Activated naive CD4-positive, alpha-beta T cell treated with anti-CD3 and anti-CD28 coated beads, Interleukin-2, amount 50 U/mL, for 16 hours (primary cell): ENCODE data around the gene DOCK6.
A peak's percentile ranks its signal among the peaks of the same experiment; 100 is the strongest.

Experiments
- DNase-seq: peaks from one replicate; pipeline ENCODE4 v3.0.0-alpha.2; 2020

DOCK6 gene

GRCh38 chr19:11244846-11245589 lies 17.3 kb downstream of the DOCK6 start:
- no peak for DNase-seq

- DNase-seq, result no peak
Measured at GRCh38 chr19:11243798-11244169, 18.5 kb downstream of the DOCK6 start.

DNA sequence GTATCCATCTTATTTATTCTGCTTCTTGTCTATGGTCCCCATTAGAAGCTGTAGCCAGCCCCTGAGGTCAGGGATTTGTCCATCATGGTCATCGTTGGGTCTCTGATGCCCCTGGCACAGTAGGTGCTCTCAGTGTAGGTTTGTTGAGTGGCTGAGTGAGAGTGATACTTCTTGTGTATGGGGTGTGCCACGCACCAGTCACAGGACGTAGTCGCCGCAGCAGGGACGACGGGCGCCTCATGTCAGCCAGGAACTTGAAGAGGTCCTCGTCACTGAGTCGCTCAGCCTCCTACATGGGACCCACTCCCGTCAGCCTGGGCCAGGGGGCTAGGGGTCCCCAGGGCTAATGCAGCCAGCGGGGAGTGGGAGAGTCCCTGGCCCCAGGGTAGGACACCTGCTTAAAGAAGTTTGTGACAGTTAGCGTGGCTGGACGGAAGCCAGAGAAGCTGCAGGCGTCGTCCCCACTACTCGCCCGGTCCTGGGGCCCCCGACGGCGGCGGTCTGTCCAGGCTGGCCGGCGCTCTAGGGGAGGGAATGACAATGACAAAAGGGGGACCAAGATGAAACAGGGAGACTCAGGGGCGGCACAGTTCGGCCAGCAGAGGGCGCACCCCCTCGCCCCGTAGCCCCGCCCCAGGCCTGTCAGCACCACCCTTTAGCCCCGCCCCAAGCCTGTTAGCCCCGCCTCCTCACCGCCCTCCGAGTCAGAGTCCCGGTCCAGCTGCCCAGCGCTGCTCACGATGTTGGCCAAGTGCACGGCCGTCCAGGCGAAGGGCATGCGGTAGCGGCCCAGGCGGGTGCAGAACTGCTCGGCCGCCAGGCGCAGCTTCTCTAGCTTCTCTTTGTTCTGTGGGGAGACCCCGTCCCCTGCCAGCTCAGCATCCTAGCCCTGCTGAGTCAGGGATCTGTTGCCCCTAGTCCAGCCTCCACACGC lies 19.2 kb downstream of the DOCK6 start:
- peak; percentile 84 for DNase-seq

DNA sequence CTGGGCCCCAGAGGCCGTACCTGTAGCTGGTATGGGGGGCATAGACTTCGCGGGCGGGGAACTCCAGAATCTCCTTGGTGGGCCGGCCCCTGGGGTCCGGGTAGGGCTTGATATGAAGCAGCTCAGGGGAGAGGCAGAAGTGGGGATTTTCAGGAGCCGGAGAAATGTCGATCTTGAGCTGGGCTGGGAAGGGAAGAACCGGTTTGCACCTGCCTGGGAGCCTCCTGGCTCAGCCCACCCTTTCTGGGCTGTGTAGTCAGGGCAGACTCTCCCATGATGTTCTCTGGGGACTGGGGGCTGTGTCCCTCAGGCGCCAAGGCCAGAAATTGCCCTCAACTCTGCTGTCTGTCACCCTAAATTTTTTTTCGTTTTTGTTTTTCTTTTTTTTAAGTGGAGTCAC lies 20.3 kb downstream of the DOCK6 start:
- DNase-seq, result no peak

DNA sequence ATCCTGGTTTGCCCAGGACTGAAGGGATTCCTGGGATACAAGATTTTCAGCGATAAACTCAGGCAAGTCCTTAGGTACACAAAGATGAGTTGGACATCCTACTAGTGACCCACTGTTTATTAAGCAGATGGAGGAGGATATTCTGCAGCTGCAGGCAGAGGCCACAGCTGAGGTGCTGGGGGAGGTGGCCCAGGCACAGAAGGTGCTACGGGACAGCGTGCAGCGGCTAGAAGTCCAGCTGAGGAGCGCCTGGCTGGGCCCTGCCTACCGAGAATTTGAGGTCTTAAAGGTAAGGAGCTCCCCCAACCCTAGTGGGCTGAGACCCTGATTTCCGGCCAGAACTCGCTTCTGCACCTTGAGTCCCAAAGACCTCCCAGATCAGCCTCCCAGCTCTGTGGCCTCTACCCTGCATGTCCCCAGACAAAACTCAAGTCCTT lies 22.3 kb downstream of the DOCK6 start:
- no peak for DNase-seq

- DNase-seq, result no peak
Measured at GRCh38 chr19:11239377-11240000, 22.8 kb downstream of the DOCK6 start, which contains the start of gene ANGPTL8. TSS of gene ANGPTL8 (plus strand) at chr19:11239619. CDS start at chr19:11239638, 19 bp downstream.

DNA sequence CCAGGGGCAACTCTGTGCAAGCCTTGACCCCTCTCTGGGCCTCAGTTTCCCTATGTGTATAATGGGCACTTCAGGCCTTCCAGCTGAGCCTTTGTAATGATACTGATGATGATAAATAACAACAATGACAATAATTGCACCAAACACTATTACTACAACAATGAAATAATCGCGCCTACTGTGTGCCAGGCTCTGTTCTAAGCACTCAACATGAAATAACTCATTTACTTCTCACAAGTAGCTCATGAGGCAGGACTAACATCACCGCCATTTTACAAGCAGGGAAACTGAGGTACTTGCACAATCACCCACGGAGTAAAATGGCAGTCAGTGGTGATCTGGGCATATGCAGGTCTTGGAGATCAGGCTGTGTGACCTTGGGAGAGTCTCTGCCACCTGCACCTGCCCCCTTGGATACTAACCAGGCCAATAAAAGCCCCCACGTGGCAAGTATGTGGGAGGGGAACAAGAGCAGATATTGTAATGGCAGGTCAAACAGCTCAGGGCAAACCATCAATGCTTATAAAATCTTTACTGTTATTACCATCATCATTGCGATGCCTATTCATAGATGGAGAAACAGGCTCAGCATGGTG lies 23.4 kb downstream of the DOCK6 start:
- DNase-seq, result no peak

- DNase-seq, result no peak
Measured at GRCh38 chr19:11238041-11238440, 24.3 kb downstream of the DOCK6 start.

- DNase-seq, result no peak
Measured at GRCh38 chr19:11237321-11237720, 25.0 kb downstream of the DOCK6 start.

DNA sequence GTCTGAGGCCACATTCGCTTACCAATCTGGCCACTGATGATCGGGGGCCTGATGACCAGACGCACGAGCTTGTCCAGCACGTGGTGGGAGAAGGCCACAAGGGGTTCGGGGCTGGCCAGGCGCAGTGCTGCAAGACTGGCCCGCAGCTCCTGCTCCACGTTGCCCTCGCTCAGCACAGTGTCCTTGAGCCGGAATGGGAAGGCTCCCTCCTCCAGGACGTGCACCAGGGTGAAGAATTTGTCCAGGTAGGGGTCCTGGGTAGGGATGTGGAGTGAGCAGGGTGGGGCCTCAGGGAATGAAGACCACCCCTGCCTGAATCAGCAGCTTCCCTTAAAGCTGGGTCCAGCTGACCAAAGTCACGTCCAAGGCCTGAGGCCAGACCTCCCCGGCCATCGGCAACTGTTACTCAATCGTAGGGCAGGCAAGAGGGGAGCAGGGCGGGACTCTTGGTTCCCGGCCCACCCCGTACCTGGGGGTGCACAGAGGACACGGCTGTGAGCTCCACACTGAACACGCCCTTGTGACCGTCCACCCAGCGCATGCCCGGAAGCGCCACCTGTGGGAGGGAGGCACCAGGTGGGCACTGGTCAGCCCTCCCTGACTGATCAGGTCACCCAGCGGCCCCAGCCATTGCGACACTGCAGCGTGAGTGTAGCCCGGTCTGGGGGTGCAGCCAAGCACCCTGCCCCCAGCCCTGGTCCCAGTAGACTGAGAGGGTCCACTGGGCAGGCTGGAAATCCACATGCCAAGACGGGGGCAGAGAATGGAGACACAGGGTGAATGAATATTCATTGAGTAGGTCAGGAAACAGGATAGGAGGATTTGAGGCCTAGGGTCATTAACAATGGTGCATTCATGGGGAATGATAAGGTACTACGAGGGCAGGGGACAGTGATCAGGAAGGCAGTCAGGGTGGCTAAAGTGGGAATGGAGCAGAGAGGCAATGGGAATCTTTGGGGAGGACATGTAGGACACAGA lies 25.7 kb downstream of the DOCK6 start:
- DNase-seq, result no peak

DNA sequence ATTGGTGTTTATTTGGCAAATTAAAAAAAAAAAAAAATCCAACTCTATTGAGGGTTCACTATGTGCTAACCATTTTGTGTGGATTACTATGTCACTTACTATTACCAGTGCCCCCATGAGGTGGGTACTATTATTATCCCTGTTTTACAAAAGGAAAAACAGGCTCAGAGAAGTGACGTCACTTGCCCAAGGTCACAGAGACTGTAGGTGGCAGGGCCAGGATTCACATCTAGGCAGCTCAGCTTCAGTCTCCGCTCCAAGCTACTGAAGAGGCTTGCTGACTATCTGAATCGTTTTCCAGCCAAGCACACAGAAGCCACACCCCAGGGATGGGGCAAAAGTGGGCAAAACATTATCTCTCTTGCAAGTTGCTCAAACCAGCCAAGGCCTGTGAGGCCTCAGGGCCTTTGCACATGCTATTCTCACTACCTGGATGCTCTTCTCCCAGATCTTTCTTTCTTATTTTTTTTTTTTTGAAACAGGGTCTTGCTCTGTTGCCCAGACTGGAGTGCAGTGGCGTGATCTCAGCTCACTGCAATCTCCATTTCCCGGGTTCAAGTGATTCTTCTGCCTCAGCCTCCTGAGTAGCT lies 27.7 kb downstream of the DOCK6 start:
- DNase-seq, result no peak

DNA sequence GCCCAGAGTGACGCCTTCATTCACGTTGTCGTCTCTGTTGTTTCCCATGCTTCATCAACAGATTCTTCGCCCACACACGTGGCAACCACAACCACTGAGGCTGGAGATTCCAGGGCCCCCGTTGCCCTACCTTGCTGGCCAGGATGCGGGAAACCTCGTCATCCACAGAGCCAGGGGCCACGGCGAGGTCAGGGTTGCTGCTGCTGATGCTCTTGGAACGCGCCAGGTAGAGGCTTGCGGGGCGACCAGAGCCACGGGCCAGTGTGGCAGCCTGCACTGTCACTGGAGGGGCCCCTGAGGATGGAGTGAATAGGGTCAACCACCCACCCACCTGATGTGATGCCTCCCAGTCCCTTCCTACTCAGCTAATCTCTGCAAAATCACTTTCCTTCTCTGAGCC lies 29.3 kb downstream of the DOCK6 start:
- DNase-seq, result no peak

DNA sequence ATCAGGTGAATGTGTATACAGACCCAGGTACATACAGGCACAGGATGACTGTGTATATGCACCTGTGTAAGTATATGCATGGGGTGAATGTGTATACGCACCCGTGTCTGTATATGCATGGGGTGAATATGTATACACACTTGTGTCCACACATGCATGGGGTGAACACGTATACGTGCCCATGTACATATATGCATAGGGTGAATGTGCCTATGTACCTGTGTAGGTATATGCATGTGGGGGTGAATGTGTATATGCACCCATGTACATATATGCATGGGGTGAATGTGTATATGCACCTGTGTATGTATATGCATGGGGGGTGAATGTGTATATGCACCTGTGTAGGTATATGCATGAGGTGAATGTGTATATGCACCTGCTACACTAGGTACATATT lies 29.8 kb downstream of the DOCK6 start:
- no peak for DNase-seq

GRCh38 chr19:11230621-11231386 lies 31.5 kb downstream of the DOCK6 start:
- no peak for DNase-seq

DNA sequence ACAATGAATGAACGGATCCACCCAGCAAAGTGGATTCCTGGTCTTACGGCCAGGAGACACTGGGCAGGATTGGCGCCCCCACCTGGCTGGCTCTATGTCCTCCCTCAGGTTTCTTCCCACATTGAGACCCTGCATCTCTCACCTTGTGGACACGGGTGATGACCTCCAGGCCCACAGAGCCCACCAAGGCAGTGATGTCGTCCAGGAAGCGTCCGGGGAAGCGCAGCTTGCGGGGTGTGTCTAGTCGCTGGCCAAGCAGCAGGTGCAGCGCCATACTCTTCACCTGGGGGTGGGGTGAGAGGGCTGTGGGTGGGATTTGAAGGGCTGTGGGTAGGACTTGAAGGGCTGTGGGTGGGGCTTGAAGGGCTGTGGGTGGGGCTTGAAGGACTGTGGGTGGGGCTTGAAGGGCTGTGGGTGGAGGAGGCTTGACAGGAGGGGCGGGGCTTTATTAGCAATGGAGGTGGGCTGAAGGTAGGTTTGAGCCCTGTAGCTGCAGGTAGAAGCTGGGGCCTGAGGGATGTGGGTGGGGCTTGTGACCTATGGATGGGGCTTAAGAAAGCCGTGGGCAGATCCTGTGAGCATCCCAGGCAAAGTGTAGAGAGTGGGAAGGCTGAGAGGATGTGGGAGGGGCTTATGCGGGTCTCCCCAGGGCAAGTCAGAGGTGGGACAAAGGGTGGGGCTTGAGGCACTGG lies 35.0 kb downstream of the DOCK6 start:
- DNase-seq, result no peak

GRCh38 chr19:11226716-11227166 lies 35.6 kb downstream of the DOCK6 start:
- no peak for DNase-seq

DNA sequence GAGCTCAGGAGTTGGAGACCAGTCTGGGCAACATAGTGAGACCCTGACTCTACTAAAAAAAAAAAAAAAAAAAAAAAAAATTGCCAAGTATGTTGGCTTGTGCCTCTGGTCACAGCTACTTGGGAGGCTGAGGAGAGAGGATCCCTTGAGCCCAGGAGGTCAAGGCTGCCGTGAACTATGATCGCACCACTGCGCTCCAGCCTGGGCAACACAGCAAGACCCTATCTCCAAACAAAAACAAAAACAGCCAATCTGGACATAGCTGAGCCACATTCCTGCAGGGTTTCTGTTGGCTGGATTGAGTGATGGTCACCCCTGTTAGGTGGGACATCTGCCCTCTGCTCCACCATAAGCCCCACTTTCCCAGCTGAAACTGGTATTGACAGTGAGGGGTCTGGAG lies 36.5 kb downstream of the DOCK6 start:
- no peak for DNase-seq

DNA sequence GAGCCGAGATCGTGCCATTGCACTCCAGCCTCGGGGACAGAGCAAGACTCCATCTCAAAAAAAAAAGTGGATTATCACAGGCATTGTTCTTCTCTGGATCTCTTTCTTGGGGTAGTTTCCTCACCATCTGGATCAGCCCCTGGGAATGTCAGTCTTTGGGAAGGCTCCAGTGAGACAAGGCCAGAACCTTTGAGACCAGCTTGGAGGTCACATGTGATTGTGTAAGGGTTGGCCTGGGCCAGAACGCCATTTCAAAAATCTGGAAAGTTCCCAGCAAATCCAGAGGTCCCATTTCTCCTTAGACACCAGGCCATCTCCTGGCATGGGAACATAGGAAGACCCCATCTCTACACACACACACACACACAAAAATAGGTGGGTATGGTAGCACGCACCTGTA lies 37.2 kb downstream of the DOCK6 start:
- DNase-seq, result no peak

DNA sequence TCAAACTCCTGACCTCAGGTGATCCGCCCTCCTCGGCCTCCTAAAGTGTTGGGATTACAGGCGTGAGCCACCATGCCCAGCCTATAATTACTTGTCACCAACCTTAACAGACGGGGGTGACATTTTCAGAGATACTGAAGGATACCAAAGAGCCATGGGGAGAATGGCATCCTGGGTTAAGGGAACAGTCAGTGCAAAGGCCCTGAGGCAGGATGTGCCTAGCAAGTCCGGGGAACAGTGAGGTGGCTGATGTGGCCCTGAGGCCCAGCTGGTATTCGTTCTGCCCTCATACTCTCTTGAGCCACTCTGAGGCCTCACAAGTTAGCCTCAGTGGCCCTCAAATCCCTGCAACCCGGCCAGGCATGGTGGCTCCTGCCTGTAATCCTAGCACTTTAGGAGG lies 37.9 kb downstream of the DOCK6 start:
- no peak for DNase-seq

GRCh38 chr19:11223200-11223599 lies 39.1 kb downstream of the DOCK6 start:
- no peak for DNase-seq
